Measurements from ENCODE around the gene COBLL1.

- no peak for TF ChIP-seq ZNF585B (tag by site-specific recombination; IDR thresholded peaks at IDR 0.05)
- TF ChIP-seq, protein P1, sequence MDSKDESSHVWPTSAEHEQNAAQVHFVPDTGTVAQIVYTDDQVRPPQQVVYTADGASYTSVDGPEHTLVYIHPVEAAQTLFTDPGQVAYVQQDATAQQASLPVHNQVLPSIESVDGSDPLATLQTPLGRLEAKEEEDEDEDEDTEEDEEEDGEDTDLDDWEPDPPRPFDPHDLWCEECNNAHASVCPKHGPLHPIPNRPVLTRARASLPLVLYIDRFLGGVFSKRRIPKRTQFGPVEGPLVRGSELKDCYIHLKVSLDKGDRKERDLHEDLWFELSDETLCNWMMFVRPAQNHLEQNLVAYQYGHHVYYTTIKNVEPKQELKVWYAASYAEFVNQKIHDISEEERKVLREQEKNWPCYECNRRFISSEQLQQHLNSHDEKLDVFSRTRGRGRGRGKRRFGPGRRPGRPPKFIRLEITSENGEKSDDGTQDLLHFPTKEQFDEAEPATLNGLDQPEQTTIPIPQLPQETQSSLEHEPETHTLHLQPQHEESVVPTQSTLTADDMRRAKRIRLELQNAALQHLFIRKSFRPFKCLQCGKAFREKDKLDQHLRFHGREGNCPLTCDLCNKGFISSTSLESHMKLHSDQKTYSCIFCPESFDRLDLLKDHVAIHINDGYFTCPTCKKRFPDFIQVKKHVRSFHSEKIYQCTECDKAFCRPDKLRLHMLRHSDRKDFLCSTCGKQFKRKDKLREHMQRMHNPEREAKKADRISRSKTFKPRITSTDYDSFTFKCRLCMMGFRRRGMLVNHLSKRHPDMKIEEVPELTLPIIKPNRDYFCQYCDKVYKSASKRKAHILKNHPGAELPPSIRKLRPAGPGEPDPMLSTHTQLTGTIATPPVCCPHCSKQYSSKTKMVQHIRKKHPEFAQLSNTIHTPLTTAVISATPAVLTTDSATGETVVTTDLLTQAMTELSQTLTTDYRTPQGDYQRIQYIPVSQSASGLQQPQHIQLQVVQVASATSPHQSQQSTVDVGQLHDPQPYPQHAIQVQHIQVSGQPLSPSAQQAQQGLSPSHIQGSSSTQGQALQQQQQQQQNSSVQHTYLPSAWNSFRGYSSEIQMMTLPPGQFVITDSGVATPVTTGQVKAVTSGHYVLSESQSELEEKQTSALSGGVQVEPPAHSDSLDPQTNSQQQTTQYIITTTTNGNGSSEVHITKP (tag by site-specific recombination; IDR thresholded peaks at IDR 0.05) = no peak
- no peak for TF ChIP-seq ZBTB1 (tag by site-specific recombination; IDR thresholded peaks at IDR 0.05)
- TF ChIP-seq CTCF (tag by site-specific recombination; IDR thresholded peaks at IDR 0.05) = no peak
- no peak for TF ChIP-seq ZNF660 (tag by site-specific recombination; IDR thresholded peaks at IDR 0.05)
- no peak for TF ChIP-seq ZNF549 (tag by site-specific recombination; IDR thresholded peaks at IDR 0.05)
- no peak for TF ChIP-seq ZBTB20 (tag by site-specific recombination; IDR thresholded peaks at IDR 0.05)
Measured at GRCh38 chr2:164808776-164809175, 32.8 kb downstream of the COBLL1 start.

Measured in HEK293 (cell line).